ENCODE results near the gene RPRD1B. TPM values are rescaled to one million over a fixed set of nuclear protein-coding genes. Genes with fewer than 3 reads are reported as not detected.

The RPRD1B gene
- total and polyA plus RNA-seq, 3 experiments from 2014 or later = 5.2 to 39.1 (median 39.1) TPM

DNA sequence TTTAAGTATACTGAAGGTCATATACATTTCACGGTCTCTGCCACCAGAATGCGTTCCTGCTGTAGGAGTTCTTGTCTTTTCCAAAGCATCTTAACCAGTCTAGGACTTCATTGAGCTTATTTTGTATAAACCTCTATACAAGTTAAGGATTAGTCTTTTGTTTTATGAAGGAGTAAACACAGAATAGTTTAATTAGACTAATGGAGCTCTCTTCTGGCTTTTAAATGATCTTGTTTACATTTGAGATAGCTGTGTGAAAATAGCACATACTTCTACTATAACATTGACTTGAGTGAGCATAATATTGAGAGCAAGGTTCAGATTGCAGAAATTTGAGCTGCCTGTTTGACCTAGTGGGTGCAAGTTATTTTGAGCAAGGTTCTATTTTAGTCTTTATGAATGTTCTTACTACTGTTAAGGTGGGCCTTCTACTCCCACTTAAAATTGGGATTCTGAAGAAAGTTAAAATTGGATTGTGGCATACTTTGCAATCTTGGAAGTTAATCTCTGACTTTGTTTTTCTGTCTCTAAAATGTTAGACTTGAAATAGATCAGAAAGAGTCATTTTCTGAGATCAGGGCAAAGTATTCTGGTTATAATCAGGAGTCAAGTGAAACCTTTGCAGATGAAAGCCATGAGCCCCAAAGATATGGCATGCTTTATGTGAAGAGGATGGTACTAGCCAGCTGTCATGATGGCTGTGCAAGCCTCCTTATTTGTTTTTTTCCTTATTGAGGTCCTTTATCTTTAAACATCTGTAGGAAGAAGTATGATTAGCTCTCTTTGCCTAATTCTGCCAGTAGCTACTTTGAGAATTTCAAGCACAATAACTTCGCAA, 41.8 kb downstream of the RPRD1B start:
- Mint-ChIP-seq H3K4me3 (no peak overlapping the region), H3K9me3 (peaks cover 0 to 8% (median 0%) of the 10 kb centered on the region in 5 donors), H3K4me1 (peaks cover 15 to 40% (median 30%) of the 10 kb centered on the region in 3 donors), H3K36me3 (peaks cover 40 to 84% (median 42%) of the 10 kb centered on the region in 3 donors), H3K27ac (peak overlapping the region in 5 of 8 donors; percentile 4 to 54 (median 40)), H3K27me3 (peaks cover 0 to 1% of the 10 kb centered on the region in 2 donors)
- Histone ChIP-seq H3K9me3 (ENCODE audit: low read length) (no peaks in the 10 kb centered on the region), H3K27me3 (ENCODE audit: insufficient read depth, low read length, poor library complexity, severe bottlenecking) (no peaks in the 10 kb centered on the region), H3K36me3 (ENCODE audit: insufficient read depth, low read length) (peaks cover 4% of the 10 kb centered on the region), H3K4me3 (ENCODE audit: low read length) (no peak overlapping the region), H3K4me1 (ENCODE audit: insufficient read depth, low read length) (no peaks in the 10 kb centered on the region), H3K27ac (ENCODE audit: low read depth, low read length) (no peak overlapping the region)
- ChIA-PET POLR2A (no interaction called here), CTCF (interaction anchor here (1.0 to 1.2 kb wide), 2 partner anchors 18 to 146 kb away, joined by 3 read pairs; no protein-coding TSS in a partner anchor)
- no peak for DNase-seq

DNA sequence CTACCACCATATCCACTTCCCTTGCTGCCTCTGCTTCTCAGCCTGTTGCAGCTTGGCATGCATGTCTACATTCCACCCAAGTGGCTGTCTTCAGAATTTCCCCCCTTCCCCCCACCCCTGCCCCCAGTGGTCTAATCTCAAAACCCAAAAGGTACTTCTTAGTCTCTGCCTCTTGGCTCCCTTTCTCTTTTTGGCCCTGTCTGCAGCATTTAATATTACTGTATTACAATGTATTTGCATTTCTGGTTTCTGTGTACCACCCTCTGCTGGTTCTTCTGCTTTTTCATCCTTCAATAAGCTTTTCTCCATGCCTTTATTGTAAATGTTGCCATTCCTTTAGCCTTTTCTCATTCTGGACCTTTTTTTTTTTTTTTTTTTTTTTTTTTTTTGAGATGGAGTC, 43.0 kb downstream of the RPRD1B start:
- POLR2A ChIA-PET = interaction anchor here (0.7 kb wide), 1 partner anchor 16 kb away, joined by 5 read pairs; no protein-coding TSS in a partner anchor
- peaks cover 4% of the 10 kb centered on the region for H3K36me3 ChIP-seq (ENCODE audit: insufficient read depth, low read length)
- Mint-ChIP-seq H3K27me3 (peaks cover 0 to 1% of the 10 kb centered on the region in 2 donors), H3K4me1 (peaks cover 19 to 50% (median 40%) of the 10 kb centered on the region in 3 donors), H3K9me3 (peaks cover 0 to 8% (median 0%) of the 10 kb centered on the region in 5 donors), H3K4me3 (no peak overlapping the region), H3K36me3 (peaks cover 33 to 84% (median 33%) of the 10 kb centered on the region in 3 donors), H3K27ac (peak overlapping the region in 1 of 8 donors; percentile 68)
- DNase-seq = no peak
- H3K9me3 ChIP-seq (ENCODE audit: low read length) = no peaks in the 10 kb centered on the region
- CTCF ChIA-PET = interaction anchor here (0.7 kb wide), 1 partner anchor 64 kb away, joined by 3 read pairs; no protein-coding TSS in a partner anchor
- no peak overlapping the region for H3K27ac ChIP-seq (ENCODE audit: low read depth, low read length)
- H3K4me3 ChIP-seq (ENCODE audit: low read length) = no peak overlapping the region
- no peaks in the 10 kb centered on the region for H3K4me1 ChIP-seq (ENCODE audit: insufficient read depth, low read length)
- no peaks in the 10 kb centered on the region for H3K27me3 ChIP-seq (ENCODE audit: insufficient read depth, low read length, poor library complexity, severe bottlenecking)

DNA sequence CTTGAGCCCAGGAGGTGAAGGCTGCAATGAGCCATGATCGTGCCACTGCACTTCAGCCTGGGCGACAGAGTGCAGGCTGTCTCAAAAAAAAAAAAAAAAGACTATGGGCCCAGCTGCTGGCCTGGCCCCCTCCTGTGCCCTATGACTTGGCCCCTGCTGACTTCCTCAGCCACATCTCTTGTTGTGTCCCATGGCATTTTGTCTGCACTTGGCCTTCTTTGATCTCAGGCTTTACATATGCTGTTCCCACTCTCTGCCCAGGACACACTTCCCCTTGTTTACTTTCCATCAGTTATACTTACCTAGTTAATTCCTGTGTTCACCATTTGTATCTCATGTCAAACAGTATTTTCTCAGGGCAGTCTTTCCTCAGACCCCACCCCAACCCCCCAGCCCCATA, 44.5 kb downstream of the RPRD1B start:
- peaks cover 24 to 46% (median 35%) of the 10 kb centered on the region in 3 donors for H3K4me1 Mint-ChIP-seq
- H3K27me3 Mint-ChIP-seq = peaks cover 0 to 1% of the 10 kb centered on the region in 2 donors
- Histone ChIP-seq H3K27ac (ENCODE audit: low read depth, low read length) (no peak overlapping the region), H3K4me3 (ENCODE audit: low read length) (no peak overlapping the region), H3K4me1 (ENCODE audit: insufficient read depth, low read length) (no peaks in the 10 kb centered on the region), H3K36me3 (ENCODE audit: insufficient read depth, low read length) (peaks cover 4% of the 10 kb centered on the region), H3K27me3 (ENCODE audit: insufficient read depth, low read length, poor library complexity, severe bottlenecking) (no peaks in the 10 kb centered on the region), H3K9me3 (ENCODE audit: low read length) (no peaks in the 10 kb centered on the region)
- H3K9me3 Mint-ChIP-seq = peaks cover 0 to 8% (median 0%) of the 10 kb centered on the region in 5 donors
- ChIA-PET POLR2A (no interaction called here), CTCF (interaction anchor here (0.8 to 1.7 kb wide), 2 partner anchors 21 to 144 kb away, joined by 3 to 7 read pairs; no protein-coding TSS in a partner anchor)
- no peak overlapping the region for H3K4me3 Mint-ChIP-seq
- H3K27ac Mint-ChIP-seq = peak overlapping the region in 1 of 8 donors; percentile 67
- DNase-seq = no peak
- peaks cover 27 to 83% (median 27%) of the 10 kb centered on the region in 3 donors for H3K36me3 Mint-ChIP-seq

- CTCF ChIA-PET = interaction anchor here (0.6 kb wide), 1 partner anchor 9 kb away, joined by 3 read pairs; no protein-coding TSS in a partner anchor
- Mint-ChIP-seq H3K27ac (no peak overlapping the region), H3K27me3 (peaks cover 0 to 1% of the 10 kb centered on the region in 2 donors), H3K9me3 (peaks cover 0 to 8% (median 0%) of the 10 kb centered on the region in 5 donors), H3K4me1 (peaks cover 23 to 35% (median 30%) of the 10 kb centered on the region in 3 donors), H3K4me3 (no peak overlapping the region), H3K36me3 (peaks cover 27 to 86% (median 28%) of the 10 kb centered on the region in 3 donors)
- Histone ChIP-seq H3K4me3 (ENCODE audit: low read length) (no peak overlapping the region), H3K4me1 (ENCODE audit: insufficient read depth, low read length) (no peaks in the 10 kb centered on the region), H3K36me3 (ENCODE audit: insufficient read depth, low read length) (peaks cover 14% of the 10 kb centered on the region), H3K27ac (ENCODE audit: low read depth, low read length) (no peak overlapping the region), H3K27me3 (ENCODE audit: insufficient read depth, low read length, poor library complexity, severe bottlenecking) (no peaks in the 10 kb centered on the region), H3K9me3 (ENCODE audit: low read length) (no peaks in the 10 kb centered on the region)
- POLR2A ChIA-PET = no interaction called here
- DNase-seq = no peak
These were observed 45.8 kb downstream of the RPRD1B start for GRCh38 chr20:38079353-38079752.

DNA sequence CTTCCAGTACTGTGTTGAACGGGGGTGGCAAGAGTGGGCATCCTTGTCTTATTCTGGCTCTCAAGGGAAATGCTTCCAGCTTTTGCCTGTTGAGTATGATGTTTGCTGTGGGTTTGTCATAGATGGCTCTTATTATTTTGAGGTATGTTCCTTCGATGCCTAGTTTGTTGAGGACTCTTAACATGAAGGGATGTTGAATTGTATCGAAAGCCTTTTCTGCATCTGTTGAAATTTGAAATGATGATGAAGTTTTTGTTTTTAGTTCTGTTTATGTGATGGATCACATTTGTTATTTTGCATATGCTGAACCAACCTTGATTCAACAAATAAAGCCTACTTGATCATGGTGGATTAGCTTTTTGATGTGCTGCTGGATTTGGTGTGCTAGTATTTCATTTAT, 48.0 kb downstream of the RPRD1B start:
- POLR2A ChIA-PET = no interaction called here
- peaks cover 21 to 30% (median 25%) of the 10 kb centered on the region in 3 donors for H3K4me1 Mint-ChIP-seq
- CTCF ChIA-PET = no interaction called here
- H3K36me3 ChIP-seq (ENCODE audit: insufficient read depth, low read length) = peaks cover 23% of the 10 kb centered on the region
- H3K27me3 ChIP-seq (ENCODE audit: insufficient read depth, low read length, poor library complexity, severe bottlenecking) = no peaks in the 10 kb centered on the region
- H3K4me3 ChIP-seq (ENCODE audit: low read length) = no peak overlapping the region
- no peak overlapping the region for H3K4me3 Mint-ChIP-seq
- H3K9me3 ChIP-seq (ENCODE audit: low read length) = no peaks in the 10 kb centered on the region
- no peaks in the 10 kb centered on the region for H3K4me1 ChIP-seq (ENCODE audit: insufficient read depth, low read length)
- H3K27ac Mint-ChIP-seq = peak overlapping the region in 3 of 8 donors; percentile 14 to 66 (median 16)
- H3K36me3 Mint-ChIP-seq = peaks cover 27 to 88% (median 31%) of the 10 kb centered on the region in 3 donors
- H3K9me3 Mint-ChIP-seq = peaks cover 0 to 8% (median 0%) of the 10 kb centered on the region in 5 donors
- no peak for DNase-seq
- peaks cover 0 to 1% of the 10 kb centered on the region in 2 donors for H3K27me3 Mint-ChIP-seq
- no peak overlapping the region for H3K27ac ChIP-seq (ENCODE audit: low read depth, low read length)

DNA sequence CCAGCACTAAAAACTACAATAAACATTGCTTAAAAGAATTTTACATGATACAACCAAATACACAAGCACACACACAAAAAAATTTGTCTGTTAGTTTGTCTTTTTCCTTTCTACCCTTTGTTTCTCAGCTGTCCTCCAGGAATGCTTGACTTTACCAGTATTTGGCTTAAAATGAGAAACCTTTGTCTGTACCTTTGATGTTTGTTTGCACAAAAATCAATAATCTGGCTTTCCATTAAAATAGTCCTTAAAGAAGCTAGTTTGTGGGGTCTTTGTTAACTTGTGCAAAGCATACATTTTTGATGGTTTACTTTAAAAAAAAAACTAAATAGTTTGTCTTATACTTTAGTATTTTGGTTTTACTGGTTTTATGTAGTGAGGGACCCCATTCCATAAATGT, 49.3 kb downstream of the RPRD1B start:
- no peak for DNase-seq
- CTCF ChIA-PET = no interaction called here
- POLR2A ChIA-PET = no interaction called here
- no peak overlapping the region for H3K4me3 ChIP-seq (ENCODE audit: low read length)
- Mint-ChIP-seq H3K4me3 (no peak overlapping the region), H3K4me1 (peaks cover 21 to 26% (median 21%) of the 10 kb centered on the region in 3 donors), H3K27ac (peak overlapping the region in 1 of 8 donors; percentile 52), H3K9me3 (peaks cover 0 to 8% (median 0%) of the 10 kb centered on the region in 5 donors), H3K36me3 (peaks cover 22 to 92% (median 27%) of the 10 kb centered on the region in 3 donors), H3K27me3 (peaks cover 0 to 1% of the 10 kb centered on the region in 2 donors)
- no peaks in the 10 kb centered on the region for H3K9me3 ChIP-seq (ENCODE audit: low read length)
- no peaks in the 10 kb centered on the region for H3K27me3 ChIP-seq (ENCODE audit: insufficient read depth, low read length, poor library complexity, severe bottlenecking)
- H3K27ac ChIP-seq (ENCODE audit: low read depth, low read length) = peak overlapping the region; percentile 14
- H3K36me3 ChIP-seq (ENCODE audit: insufficient read depth, low read length) = peaks cover 24% of the 10 kb centered on the region
- H3K4me1 ChIP-seq (ENCODE audit: insufficient read depth, low read length) = no peaks in the 10 kb centered on the region

DNA sequence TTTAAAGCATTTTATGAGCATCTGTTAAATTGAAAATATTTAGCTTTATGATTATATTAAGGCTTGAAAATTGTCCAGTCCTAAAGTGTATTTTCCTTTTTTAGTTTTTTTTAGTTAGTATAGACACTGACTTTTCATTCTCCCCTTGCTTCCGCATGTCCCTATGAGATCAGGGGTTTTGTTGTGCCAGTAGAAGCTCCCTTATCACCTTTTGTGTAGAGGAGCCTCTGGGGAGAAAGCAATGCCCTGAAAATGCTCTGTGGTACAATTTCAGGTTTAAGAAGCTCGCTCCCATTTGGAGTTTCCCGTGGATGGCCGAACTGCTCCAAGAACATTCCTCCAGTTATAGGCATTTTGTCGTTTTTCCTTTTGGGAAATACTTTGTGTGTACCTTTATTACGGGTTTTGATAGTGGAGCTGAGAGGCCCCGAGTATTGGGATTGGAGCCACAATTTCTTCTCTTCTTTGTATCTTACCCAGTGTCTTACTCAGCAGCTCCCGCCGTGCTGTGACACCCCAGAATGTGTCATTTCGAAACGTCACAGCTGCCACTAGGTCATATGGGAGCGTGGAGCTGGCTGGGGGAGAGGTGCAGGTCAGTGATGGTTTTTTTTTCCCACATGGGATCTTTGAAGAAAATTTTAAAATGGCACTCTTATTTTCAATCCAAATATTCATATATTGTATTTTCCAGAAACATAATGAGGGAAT, 49.9 kb downstream of the RPRD1B start:
- CTCF ChIA-PET = no interaction called here
- Mint-ChIP-seq H3K36me3 (peaks cover 17 to 94% (median 25%) of the 10 kb centered on the region in 3 donors), H3K27me3 (peaks cover 0 to 1% of the 10 kb centered on the region in 2 donors), H3K27ac (peak overlapping the region in 3 of 8 donors; percentile 32 to 70 (median 34)), H3K9me3 (peaks cover 0 to 8% (median 0%) of the 10 kb centered on the region in 5 donors), H3K4me3 (no peak overlapping the region), H3K4me1 (peaks cover 19 to 26% (median 21%) of the 10 kb centered on the region in 3 donors)
- no peak for DNase-seq
- POLR2A ChIA-PET = no interaction called here
- H3K27ac ChIP-seq (ENCODE audit: low read depth, low read length) = peak overlapping the region; percentile 14
- no peaks in the 10 kb centered on the region for H3K27me3 ChIP-seq (ENCODE audit: insufficient read depth, low read length, poor library complexity, severe bottlenecking)
- no peak overlapping the region for H3K4me3 ChIP-seq (ENCODE audit: low read length)
- H3K9me3 ChIP-seq (ENCODE audit: low read length) = no peaks in the 10 kb centered on the region
- peaks cover 29% of the 10 kb centered on the region for H3K36me3 ChIP-seq (ENCODE audit: insufficient read depth, low read length)
- no peaks in the 10 kb centered on the region for H3K4me1 ChIP-seq (ENCODE audit: insufficient read depth, low read length)
